ENCODE results near the gene ANKMY1.

The ANKMY1 gene

DNA sequence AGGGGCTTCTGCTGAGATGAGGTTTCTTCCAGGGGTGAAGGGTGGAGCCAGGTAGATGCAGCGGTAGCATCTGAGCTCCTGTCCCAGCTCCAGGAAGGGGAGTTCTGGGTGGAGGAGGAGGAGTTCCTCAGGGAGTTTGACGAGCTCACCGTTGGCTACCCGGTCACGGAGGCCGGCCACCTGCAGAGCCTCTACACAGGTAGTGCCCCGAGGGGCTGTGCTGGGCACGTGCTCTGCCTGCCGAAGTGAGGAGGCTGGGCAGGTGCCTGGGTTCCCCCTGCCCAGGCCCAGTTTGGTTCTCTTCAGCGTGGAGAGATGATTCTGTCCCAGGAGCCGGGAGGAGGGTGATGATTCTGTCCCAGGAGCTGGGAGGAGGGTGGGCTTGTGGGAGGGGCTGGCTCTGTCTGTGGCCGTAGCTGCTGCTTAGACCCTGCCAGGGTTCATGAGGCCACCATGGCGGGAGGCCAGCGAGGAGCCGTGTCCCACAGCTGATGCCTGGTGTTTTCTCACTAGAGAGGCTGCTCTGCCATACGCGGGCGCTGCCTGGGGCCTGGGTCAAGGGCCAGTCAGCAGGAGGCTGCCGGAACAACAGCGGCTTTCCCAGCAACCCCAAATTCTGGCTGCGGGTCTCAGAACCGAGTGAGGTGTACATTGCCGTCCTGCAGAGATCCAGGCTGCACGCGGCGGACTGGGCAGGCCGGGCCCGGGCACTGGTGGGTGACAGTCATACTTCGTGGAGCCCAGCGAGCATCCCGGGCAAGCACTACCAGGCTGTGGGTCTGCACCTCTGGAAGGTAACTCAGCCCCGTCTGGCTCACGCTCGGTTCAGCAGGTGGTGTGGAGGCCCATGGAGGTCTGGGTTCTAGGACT, 37.0 kb upstream of the ANKMY1 start:
- DNase-seq (ENCODE audit: low read depth, low spot score): no peak
- H3K27ac ChIP-seq: no peak overlapping the region

DNA sequence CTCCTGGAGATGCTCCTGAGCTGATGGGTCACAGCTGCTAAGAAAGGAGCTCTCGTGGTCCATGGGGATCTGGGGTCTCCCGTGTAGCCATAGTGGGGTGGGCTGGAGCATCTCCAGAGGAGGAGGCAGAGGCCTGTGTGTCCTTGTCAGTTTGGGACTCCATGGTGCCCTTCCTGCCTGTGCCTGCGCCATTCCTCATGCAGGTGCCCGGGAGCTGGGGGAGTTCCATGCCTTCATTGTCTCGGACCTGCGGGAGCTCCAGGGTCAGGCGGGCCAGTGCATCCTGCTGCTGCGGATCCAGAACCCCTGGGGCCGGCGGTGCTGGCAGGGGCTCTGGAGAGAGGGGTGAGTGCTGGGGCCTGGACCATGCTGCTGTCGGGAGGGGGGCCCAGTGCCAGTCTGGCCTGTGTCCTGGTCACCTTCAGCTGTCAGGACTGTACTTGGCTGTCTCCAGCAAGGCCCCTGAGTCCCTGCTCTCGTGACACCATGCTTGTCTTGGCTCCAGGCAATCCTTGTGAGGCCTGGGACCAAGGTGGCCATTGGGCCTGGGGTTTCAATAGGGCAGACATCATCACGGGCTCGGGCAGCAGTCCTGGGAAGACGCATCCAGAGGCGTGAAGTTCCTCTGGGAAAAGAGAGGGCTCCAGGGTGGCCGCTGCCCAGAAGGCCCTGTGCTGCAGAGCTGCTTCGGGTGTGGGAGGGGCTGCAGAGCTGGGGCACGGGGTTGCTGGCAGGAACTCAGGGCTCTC, 36.1 kb upstream of the ANKMY1 start:
- no peak for DNase-seq (ENCODE audit: low read depth, low spot score)
- no peak overlapping the region for H3K27ac ChIP-seq

DNA sequence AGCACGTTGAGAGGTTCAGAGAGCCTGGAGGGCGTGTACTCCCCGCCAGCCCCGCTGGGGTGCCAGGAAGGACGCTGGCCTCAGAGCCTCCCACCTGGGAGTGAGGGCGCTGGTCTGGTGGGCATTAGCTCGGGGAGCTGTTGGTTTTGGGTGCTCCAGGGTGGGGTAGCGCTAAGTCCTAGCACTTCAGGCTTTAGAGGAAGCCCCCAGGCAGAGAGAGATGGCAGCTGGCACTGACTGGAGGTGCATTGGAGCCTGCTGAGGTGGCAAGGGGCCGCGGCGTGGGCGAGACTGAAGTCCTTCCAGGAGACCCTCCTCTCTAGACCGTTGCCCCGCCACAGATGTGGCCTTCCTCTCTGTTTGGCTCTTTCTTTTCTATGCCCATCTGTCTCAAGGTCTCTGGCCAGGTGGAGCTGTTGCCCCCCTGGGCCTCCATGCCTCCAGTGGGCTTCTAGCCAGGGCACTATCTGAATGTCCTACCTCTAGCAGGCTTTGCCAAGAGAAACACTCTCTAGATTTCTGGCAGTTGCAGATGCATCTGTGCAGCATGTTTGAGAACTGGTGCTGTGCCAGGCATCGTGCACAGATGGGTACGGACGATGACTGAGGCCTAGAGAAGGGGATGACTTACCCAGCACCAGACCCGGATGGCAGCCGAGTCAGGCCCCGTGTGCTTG, 35.4 kb upstream of the ANKMY1 start:
- no peak overlapping the region for H3K27ac ChIP-seq
- DNase-seq (ENCODE audit: low read depth, low spot score): no peak

GRCh38 chr2:240591784-240592183, 34.0 kb upstream of the ANKMY1 start:
- no peak overlapping the region for H3K27ac ChIP-seq
- DNase-seq (ENCODE audit: low read depth, low spot score): no peak

DNA sequence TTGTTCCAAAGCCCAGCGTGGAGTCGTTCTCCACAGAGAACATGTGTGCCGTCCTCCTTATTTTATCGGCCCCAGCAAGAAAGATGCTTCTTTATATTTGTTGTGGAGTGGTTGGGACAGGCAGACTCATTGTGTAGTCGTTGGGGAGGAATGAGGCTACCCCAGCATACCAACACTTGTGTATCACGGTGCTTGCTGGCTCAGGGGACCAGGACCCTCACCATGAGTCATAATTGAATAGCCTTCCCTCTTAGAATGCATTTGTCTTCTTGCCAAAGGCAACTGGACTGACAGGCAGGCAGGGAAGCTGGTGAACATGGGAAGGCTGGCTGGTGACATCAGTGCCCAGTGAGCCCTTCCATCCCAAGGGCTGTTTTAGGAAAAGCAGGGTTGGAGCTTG, 33.4 kb upstream of the ANKMY1 start:
- DNase-seq (ENCODE audit: low read depth, low spot score): no peak
- H3K27ac ChIP-seq: no peak overlapping the region

GRCh38 chr2:240590681-240591111, 32.9 kb upstream of the ANKMY1 start:
- no peak for DNase-seq (ENCODE audit: low read depth, low spot score)
- H3K27ac ChIP-seq: no peak overlapping the region

DNA sequence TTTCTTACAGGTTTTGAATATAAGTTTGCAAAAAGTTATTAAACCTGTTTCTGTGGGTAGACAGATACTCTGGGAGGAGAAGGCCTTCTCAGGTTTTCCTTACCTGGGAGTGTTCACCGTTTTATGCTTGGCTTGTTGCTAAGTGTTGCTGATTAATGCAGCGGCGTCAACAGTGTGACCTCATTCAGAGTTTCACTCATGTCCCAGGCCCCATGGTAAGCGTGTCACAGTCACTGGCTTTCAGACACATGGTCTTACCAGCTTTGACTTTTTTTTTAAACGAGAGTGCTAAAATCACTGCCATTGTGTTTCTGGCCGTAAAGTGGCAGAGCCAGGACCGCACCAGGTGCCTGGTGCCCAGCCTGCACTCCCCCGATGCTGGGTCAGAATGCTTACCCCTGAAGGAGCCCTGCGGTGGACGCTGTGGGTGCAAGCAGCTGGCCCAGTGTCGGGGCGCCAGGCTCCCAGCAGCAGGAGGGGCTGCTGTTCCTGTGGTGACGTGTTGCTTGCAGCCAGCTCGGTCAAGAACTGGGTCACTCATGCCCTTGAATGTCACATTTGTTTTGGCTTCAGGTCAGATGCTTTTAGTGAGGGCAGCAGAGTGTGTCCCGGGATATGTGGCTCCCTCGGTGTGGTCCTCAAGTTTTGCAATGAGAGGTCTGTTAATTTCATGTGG, 32.2 kb upstream of the ANKMY1 start:
- H3K27ac ChIP-seq: no peak overlapping the region
- no peak for DNase-seq (ENCODE audit: low read depth, low spot score)

GRCh38 chr2:240589375-240589774, 31.6 kb upstream of the ANKMY1 start:
- DNase-seq (ENCODE audit: low read depth, low spot score): no peak
- H3K27ac ChIP-seq: no peak overlapping the region

DNA sequence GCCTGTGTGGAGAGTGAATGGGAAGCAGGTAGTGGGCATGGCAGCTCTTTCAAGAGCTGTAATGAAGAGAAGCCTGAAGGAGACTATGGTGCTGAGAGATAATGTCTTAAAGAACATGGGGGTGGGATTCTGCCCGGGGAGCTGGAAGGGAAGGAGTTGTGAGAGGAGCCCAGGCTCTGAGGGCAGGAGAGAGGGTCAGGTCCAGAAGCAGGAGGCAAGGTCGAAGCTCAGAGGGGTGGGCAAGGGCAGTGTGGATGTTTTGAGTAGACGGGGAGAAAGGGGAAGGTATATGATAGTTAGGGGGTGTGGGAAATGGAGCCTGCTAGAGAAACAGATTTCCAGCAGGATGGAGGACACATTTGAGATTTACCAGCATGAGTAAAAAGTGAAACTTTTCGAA, 30.9 kb upstream of the ANKMY1 start:
- no peak overlapping the region for H3K27ac ChIP-seq

GRCh38 chr2:240588006-240588655, 30.3 kb upstream of the ANKMY1 start:
- H3K27ac ChIP-seq: no peak overlapping the region
- no peak for DNase-seq (ENCODE audit: low read depth, low spot score)

More for the DNA sequence above, 30.9 kb upstream of the ANKMY1 start:
- DNase-seq (ENCODE audit: low read depth, low spot score): no peak

GRCh38 chr2:240586919-240587800, 29.4 kb upstream of the ANKMY1 start:
- H3K27ac ChIP-seq: peak overlapping the region; percentile 73
- DNase-seq (ENCODE audit: low read depth, low spot score): no peak

DNA sequence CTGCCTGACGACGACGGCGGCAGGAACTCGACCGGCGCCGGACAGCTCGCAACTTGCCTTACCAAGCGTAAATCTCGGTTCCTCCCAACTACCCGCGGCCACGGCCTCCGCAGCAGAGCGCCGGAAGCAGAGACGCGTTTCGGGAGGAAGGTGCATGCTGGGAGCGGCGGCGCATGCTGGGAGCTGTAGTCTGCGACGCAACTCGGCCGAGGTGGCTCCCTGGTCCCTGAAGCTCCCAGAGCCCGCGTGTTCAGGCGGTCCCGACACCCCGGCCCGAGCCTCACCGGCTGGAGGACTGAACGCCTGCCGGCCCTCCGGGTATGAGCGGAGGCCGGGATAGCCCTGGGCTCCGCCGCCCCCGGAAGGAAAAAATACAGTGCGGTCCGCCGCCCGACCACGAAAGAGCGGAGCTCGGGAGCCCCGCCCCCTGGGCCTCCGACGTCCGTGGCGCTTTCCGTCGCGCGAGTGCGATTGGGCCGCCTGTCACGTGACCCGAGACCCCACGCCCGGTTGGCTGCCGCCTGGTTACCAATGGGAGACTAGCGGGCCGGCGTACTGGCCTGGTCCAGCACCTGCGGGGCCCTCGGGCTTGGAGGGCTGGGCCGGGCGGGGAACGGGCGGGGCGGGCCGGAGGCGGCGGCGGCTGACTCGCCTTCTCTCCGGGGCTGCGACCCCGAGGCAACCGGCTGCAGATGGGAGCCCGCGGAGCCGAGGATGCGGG, 28.6 kb upstream of the ANKMY1 start, which contains the start of gene CAPN10:
Gene CAPN10, plus strand, starts transcription at position 537 of the 721 bp plus-strand sequence. Its CDS starts 178 bp downstream, at position 715.
- DNase-seq (ENCODE audit: low read depth, low spot score): peak; percentile 78
- H3K27ac ChIP-seq: peak within 1 kb of the TSS; percentile 73

DNA sequence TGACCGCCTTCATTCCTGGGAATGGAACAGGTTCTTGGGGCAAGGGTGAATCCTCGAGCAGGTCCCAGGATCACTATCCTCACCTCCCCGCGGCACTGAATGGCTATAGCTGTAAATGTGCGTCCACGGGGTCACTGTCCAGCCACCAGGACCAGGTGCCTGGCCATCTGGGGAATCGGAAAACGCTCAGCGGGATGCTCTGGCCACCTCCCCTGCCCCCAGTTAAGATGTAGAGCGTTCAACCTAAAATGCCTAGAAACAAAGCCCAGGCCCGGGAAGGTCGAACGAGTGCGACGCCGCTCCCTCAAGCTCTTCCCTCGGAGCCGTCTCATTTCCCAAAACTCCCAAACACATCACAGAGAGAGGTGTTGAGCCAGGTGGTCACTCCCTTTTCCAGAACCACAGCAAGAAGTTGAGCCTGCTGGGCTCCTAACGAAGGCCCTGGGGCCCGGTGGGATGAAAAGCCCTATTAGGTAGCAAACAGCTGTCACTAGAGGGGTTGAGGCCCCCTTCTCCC, 28.0 kb upstream of the ANKMY1 start:
- no peak for DNase-seq (ENCODE audit: low read depth, low spot score)
- peak overlapping the region; percentile 73 for H3K27ac ChIP-seq

GRCh38 chr2:240585101-240585500, 27.3 kb upstream of the ANKMY1 start:
- DNase-seq (ENCODE audit: low read depth, low spot score): no peak

GRCh38 chr2:240584486-240585031, 26.8 kb upstream of the ANKMY1 start:
- H3K27ac ChIP-seq: no peak overlapping the region
- DNase-seq (ENCODE audit: low read depth, low spot score): no peak

More at GRCh38 chr2:240585101-240585500, 27.3 kb upstream of the ANKMY1 start:
- H3K27ac ChIP-seq: no peak overlapping the region

- H3K27ac ChIP-seq: no peak overlapping the region
- no peak for DNase-seq (ENCODE audit: low read depth, low spot score)
These were observed 26.0 kb upstream of the ANKMY1 start for GRCh38 chr2:240583774-240584173.

GRCh38 chr2:240582781-240583180, 25.0 kb upstream of the ANKMY1 start:
- no peak for DNase-seq (ENCODE audit: low read depth, low spot score)
- no peak overlapping the region for H3K27ac ChIP-seq

DNA sequence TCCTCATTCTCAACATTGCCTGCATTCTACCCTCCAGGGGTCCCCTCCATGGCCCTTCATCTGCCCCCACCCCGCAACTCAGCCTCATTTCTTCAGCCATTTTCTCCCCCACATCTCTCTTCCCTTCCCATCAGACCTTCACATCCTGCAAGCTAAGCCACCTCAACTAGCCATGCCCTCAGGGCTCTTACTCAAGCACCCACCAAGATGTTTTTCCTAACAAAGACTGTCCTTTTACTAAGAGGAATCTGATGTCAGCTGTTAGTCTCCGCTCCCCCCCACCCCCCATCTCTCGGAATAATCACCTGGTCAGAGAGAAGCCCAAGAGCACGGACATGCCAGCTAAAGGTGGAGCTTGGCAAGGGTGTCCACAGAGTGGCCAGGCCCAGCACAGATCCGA, 24.0 kb upstream of the ANKMY1 start:
- H3K27ac ChIP-seq: no peak overlapping the region
- no peak for DNase-seq (ENCODE audit: low read depth, low spot score)
